ENCODE data around the gene NEDD4L. TPM values are rescaled to one million over a fixed set of nuclear protein-coding genes. Genes with fewer than 3 reads are reported as not detected.

NEDD4L gene
- total RNA-seq, 1 donor from 2014 or later, result 209 TPM

DNA sequence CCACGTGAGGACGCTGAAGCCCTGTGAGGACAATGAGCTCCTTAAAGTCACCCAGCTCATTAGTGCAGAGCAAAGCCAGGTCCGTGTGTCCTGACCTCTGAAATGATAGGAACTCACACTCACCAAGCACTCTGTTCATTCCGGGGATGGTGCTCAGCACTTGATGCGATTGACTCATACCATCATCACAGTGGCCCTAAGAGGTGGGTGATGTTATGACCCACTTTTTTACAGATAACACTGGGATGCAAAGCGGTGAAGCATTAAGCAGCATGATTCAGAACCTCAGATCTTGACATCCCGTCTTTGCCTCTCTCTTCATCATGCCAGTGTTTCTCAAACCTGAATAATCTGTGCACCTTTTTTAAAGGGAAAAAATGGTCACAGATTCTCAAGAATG is 350.0 kb downstream of the NEDD4L start:
- H3K4me1 Mint-ChIP-seq (ENCODE audit: low read depth, unreplicated experiment), result peaks cover 27% of the 10 kb centered on the region
- peaks cover 4% of the 10 kb centered on the region for H3K27me3 Mint-ChIP-seq (ENCODE audit: unreplicated experiment)
- no peak for DNase-seq
- no peak overlapping the region for H3K4me3 Mint-ChIP-seq (ENCODE audit: unreplicated experiment)
- TF ChIP-seq CTCF (IDR thresholded peaks at IDR 0.05; ENCODE audit: partially characterized antibody, unreplicated experiment), result no peak
- no peaks in the 10 kb centered on the region for H3K36me3 Mint-ChIP-seq (ENCODE audit: unreplicated experiment)
- H3K9me3 Mint-ChIP-seq (ENCODE audit: unreplicated experiment), result peaks cover 2% of the 10 kb centered on the region
- H3K27ac Mint-ChIP-seq (ENCODE audit: unreplicated experiment), result no peak overlapping the region

GRCh38 chr18:58394602-58395425 is 350.8 kb downstream of the NEDD4L start:
- H3K27me3 Mint-ChIP-seq (ENCODE audit: unreplicated experiment), result peaks cover 4% of the 10 kb centered on the region
- no peak overlapping the region for H3K27ac Mint-ChIP-seq (ENCODE audit: unreplicated experiment)
- no peak for TF ChIP-seq CTCF (IDR thresholded peaks at IDR 0.05; ENCODE audit: partially characterized antibody, unreplicated experiment)
- H3K9me3 Mint-ChIP-seq (ENCODE audit: unreplicated experiment), result peaks cover 2% of the 10 kb centered on the region
- peaks cover 27% of the 10 kb centered on the region for H3K4me1 Mint-ChIP-seq (ENCODE audit: low read depth, unreplicated experiment)
- no peaks in the 10 kb centered on the region for H3K36me3 Mint-ChIP-seq (ENCODE audit: unreplicated experiment)
- no peak for DNase-seq
- H3K4me3 Mint-ChIP-seq (ENCODE audit: unreplicated experiment), result no peak overlapping the region

DNA sequence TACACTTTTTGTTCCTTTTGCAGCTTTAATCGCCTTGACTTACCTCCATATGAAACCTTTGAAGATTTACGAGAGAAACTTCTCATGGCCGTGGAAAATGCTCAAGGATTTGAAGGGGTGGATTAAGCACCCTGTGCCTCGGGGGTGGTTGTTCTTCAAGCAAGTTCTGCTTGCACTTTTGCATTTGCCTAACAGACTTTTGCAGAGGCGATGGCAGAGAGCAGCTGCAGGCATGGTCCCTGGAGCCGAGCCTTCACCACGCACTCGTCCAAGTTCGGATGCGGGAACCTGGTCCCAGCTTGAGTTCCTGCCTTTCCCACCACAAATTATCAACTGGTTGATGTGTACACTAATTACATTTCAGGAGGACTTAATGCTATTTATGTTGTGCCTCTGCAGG is 352.1 kb downstream of the NEDD4L start:
- TF ChIP-seq CTCF (IDR thresholded peaks at IDR 0.05; ENCODE audit: partially characterized antibody, unreplicated experiment), result no peak
- Mint-ChIP-seq H3K4me3 (ENCODE audit: unreplicated experiment) (no peak overlapping the region), H3K9me3 (ENCODE audit: unreplicated experiment) (peaks cover 2% of the 10 kb centered on the region), H3K36me3 (ENCODE audit: unreplicated experiment) (no peaks in the 10 kb centered on the region), H3K4me1 (ENCODE audit: low read depth, unreplicated experiment) (peaks cover 22% of the 10 kb centered on the region), H3K27me3 (ENCODE audit: unreplicated experiment) (peaks cover 4% of the 10 kb centered on the region), H3K27ac (ENCODE audit: unreplicated experiment) (peak overlapping the region; percentile 15)
- DNase-seq, result no peak

- H3K4me3 Mint-ChIP-seq (ENCODE audit: unreplicated experiment), result no peak overlapping the region
- peaks cover 4% of the 10 kb centered on the region for H3K27me3 Mint-ChIP-seq (ENCODE audit: unreplicated experiment)
- peaks cover 2% of the 10 kb centered on the region for H3K9me3 Mint-ChIP-seq (ENCODE audit: unreplicated experiment)
- H3K27ac Mint-ChIP-seq (ENCODE audit: unreplicated experiment), result no peak overlapping the region
- DNase-seq, result no peak
- peaks cover 18% of the 10 kb centered on the region for H3K4me1 Mint-ChIP-seq (ENCODE audit: low read depth, unreplicated experiment)
- TF ChIP-seq CTCF (IDR thresholded peaks at IDR 0.05; ENCODE audit: partially characterized antibody, unreplicated experiment), result no peak
- no peaks in the 10 kb centered on the region for H3K36me3 Mint-ChIP-seq (ENCODE audit: unreplicated experiment)
These were observed 352.9 kb downstream of the NEDD4L start for GRCh38 chr18:58396966-58397365.

DNA sequence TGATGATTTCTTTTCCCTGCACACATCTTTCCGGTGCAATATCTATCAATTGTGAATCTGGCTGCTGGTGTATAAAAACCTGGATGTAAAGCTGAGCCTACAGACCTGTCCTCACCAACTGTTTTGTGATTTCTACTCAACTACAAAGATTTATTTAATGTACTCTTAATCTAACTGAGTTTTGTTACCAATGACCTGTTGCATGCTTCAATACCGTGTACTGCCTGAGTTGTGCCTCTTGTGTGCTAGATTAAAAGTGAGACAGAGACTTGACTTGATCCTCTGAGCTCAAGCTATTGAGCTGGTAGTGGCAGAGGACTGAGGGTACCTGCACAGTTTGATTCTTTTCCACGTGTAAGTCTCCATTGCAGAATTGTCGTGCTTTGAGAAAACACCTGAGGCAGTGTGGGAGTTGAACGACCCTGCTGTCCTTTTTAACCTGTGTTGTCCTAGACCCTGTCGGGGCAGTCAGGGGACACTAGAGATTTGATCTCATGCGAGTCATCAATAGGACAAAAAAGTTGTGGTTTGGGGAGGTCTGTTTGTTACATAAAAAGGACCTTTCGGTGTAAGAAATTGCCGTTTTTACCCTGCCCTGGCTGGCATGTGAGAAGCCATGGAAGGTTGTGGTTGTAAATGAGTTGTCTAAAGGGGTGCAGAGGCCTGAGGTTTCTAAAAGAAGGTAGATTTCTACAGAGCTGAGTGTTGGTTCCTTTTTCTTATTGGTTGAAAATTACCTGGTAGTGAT is 353.5 kb downstream of the NEDD4L start:
- no peak for TF ChIP-seq CTCF (IDR thresholded peaks at IDR 0.05; ENCODE audit: partially characterized antibody, unreplicated experiment)
- peaks cover 18% of the 10 kb centered on the region for H3K4me1 Mint-ChIP-seq (ENCODE audit: low read depth, unreplicated experiment)
- no peak for DNase-seq
- peaks cover 3% of the 10 kb centered on the region for H3K27me3 Mint-ChIP-seq (ENCODE audit: unreplicated experiment)
- no peak overlapping the region for H3K4me3 Mint-ChIP-seq (ENCODE audit: unreplicated experiment)
- H3K27ac Mint-ChIP-seq (ENCODE audit: unreplicated experiment), result no peak overlapping the region
- H3K36me3 Mint-ChIP-seq (ENCODE audit: unreplicated experiment), result no peaks in the 10 kb centered on the region
- H3K9me3 Mint-ChIP-seq (ENCODE audit: unreplicated experiment), result peaks cover 4% of the 10 kb centered on the region
